HEK293T (cell line): ENCODE results near the gene DPH2.

ENCODE experiments used
- BHLHE40 ChIP-seq: fragments of 450-650 bp; IDR thresholded peaks from 2 replicates; pipeline ENCODE4 v1.6.1; 2016; ENCODE audit warnings: mild to moderate bottlenecking, moderate library complexity, borderline replicate concordance
- CTBP1 ChIP-seq: fragments of 450-650 bp; IDR thresholded peaks from 2 replicates; pipeline ENCODE4 v1.6.1; 2016; ENCODE audit warnings: borderline replicate concordance
- ELF4 ChIP-seq: fragments of 450-650 bp; IDR thresholded peaks from 2 replicates; pipeline ENCODE4 v1.6.1; 2017; ENCODE audit warnings: antibody characterized with exemption
- FOXA1 ChIP-seq: fragments of 450-650 bp; IDR thresholded peaks from 2 replicates; pipeline ENCODE4 v1.6.1; 2016; ENCODE audit warnings: mild to moderate bottlenecking
- FOXK2 ChIP-seq: fragments of 450-650 bp; IDR thresholded peaks from 2 replicates; pipeline ENCODE4 v1.6.1; 2016; ENCODE audit warnings: mild to moderate bottlenecking
- FOXM1 ChIP-seq: fragments of 450-650 bp; IDR thresholded peaks from 2 replicates; pipeline ENCODE4 v1.6.1; 2017; ENCODE audit warnings: mild to moderate bottlenecking, borderline replicate concordance
- HDGF ChIP-seq: fragments of 450-650 bp; IDR thresholded peaks from 2 replicates; pipeline ENCODE4 v1.6.1; 2017; ENCODE audit warnings: antibody characterized with exemption, borderline replicate concordance
- L3MBTL2 ChIP-seq: fragments of 450-650 bp; conservative IDR thresholded peaks from 2 replicates; pipeline ENCODE4 v1.6.1; 2016; ENCODE audit warnings: mild to moderate bottlenecking
- NFRKB ChIP-seq: fragments of 450-650 bp; IDR thresholded peaks from 2 replicates; pipeline ENCODE4 v1.6.1; 2016; ENCODE audit warnings: mild to moderate bottlenecking, moderate library complexity
- SP1 ChIP-seq: fragments of 450-650 bp; IDR thresholded peaks from 2 replicates; pipeline ENCODE4 v1.6.1; 2017
- SUZ12 ChIP-seq: fragments of 450-650 bp; IDR thresholded peaks from 2 replicates; pipeline ENCODE4 v1.6.1; 2016; ENCODE audit warnings: mild to moderate bottlenecking
- ZNF384 ChIP-seq: fragments of 450-650 bp; IDR thresholded peaks from 2 replicates; pipeline ENCODE4 v1.6.1; 2016

GRCh38 chr1:43924516-43924915 lies 45.3 kb upstream of the DPH2 start:
- TF ChIP-seq FOXA1 = no peak
- no peak for TF ChIP-seq CTBP1
- no peak for TF ChIP-seq L3MBTL2
- TF ChIP-seq FOXM1 = no peak
- TF ChIP-seq NFRKB = no peak
- no peak for TF ChIP-seq ZNF384
- TF ChIP-seq FOXK2 = no peak
- TF ChIP-seq HDGF = no peak
- no peak for TF ChIP-seq SUZ12
- no peak for TF ChIP-seq ELF4
- TF ChIP-seq SP1 = no peak
- TF ChIP-seq BHLHE40 = no peak
